Lower lobe of right lung (tissue), 2 donors: ENCODE results near the gene CD79A. TPM values are rescaled to one million over a fixed set of nuclear protein-coding genes. Genes with fewer than 3 reads are reported as not detected.

Source experiments
- ATAC-seq, 2 donors: fragments of 200-7000 bp; cut with Tn5 transposase; one replicate each; pipeline ENCODE4 v1.9.1; 2020 to 2022; ENCODE audit warnings: mild to moderate bottlenecking in 2 of 2, moderate library complexity in 2 of 2
- DNase-seq: peaks from one replicate; pipeline ENCODE4 v3.0.0-alpha.2; 2020
- H3K27ac ChIP-seq: fragments of 200-600 bp; one replicate; pipeline ENCODE4 v1.8.0; 2022
- H3K27me3 ChIP-seq: fragments of 200-600 bp; one replicate; pipeline ENCODE4 v1.8.0; 2022; ENCODE audit warnings: low read depth
- H3K36me3 ChIP-seq: fragments of 200-600 bp; one replicate; pipeline ENCODE4 v1.8.0; 2022; ENCODE audit warnings: mild to moderate bottlenecking
- H3K4me1 ChIP-seq: fragments of 200-600 bp; one replicate; pipeline ENCODE4 v1.8.0; 2022
- H3K4me3 ChIP-seq: fragments of 200-600 bp; one replicate; pipeline ENCODE4 v1.8.0; 2022; ENCODE audit warnings: mild to moderate bottlenecking
- H3K9me3 ChIP-seq: fragments of 200-600 bp; one replicate; pipeline ENCODE4 v1.8.0; 2022
- intact Hi-C: fragments of 100-400 bp; cut with DNase I; formaldehyde crosslinking; loops from one replicate; pipeline ENCODE4 v1.11.0; 2022
- total RNA-seq: library from RNA; stranded (reverse); fragmentation: NEBNext Ultra II Directional; extraction: Animal tissue kit (Norgen Biotek cat#: 25700); gene quantifications from one replicate; pipeline ENCODE4 v1.2.1, GENCODE V29; 2021
- TF ChIP-seq, protein P1 (sequence below): fragments of 200-600 bp; IDR thresholded peaks from one replicate; pipeline ENCODE4 v1.8.0; 2022; ENCODE audit warnings: antibody characterized with exemption, mild to moderate bottlenecking
- donor health status: DM: no; HTN: yes; CAD: no; lungs with severe emphysema.

The CD79A gene
- total RNA-seq, 1 donor from 2014 or later, result 1.2 TPM

DNA sequence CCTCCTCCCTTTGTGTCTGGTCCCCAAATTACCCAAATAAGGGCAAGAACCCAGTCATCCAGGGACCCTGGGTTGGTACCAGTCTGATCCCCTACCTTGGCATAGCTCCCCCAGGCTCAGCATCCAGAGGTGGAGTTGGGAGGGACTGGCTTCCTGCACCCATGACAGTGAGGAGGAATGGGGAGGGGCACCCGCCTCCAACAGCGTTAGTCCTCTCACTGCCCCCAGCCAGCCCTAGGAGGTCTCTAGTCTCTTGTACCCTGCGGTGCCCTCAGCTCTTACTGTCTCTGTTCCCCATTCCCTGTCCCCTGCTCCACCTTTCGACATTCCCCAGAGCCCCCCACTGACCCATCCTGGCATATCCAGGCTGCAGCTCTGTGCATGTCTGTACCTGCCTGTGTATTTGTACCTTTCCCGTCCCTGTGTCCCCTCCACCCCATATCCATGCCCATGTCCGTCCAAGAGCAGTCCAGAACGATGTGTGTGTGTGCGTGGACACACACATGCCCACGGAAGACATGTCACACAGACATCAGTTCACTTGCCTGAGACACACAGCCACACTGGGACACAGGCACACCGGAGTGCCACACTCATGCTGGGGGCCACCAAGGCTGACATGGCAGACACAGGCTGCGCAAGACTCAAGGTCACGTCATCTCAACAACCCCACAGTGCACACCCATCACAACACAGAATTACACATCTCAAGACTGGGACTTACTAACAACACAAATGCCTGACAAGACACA is 33.3 kb downstream of the CD79A start:
- no peak overlapping the region for H3K4me3 ChIP-seq
- no peak overlapping the region for H3K27ac ChIP-seq
- DNase-seq (no peak), ATAC-seq (no peak)
- peaks cover 5% of the 10 kb centered on the region for H3K4me1 ChIP-seq
- TF ChIP-seq, protein P1, sequence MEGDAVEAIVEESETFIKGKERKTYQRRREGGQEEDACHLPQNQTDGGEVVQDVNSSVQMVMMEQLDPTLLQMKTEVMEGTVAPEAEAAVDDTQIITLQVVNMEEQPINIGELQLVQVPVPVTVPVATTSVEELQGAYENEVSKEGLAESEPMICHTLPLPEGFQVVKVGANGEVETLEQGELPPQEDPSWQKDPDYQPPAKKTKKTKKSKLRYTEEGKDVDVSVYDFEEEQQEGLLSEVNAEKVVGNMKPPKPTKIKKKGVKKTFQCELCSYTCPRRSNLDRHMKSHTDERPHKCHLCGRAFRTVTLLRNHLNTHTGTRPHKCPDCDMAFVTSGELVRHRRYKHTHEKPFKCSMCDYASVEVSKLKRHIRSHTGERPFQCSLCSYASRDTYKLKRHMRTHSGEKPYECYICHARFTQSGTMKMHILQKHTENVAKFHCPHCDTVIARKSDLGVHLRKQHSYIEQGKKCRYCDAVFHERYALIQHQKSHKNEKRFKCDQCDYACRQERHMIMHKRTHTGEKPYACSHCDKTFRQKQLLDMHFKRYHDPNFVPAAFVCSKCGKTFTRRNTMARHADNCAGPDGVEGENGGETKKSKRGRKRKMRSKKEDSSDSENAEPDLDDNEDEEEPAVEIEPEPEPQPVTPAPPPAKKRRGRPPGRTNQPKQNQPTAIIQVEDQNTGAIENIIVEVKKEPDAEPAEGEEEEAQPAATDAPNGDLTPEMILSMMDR, result no peak
- H3K27me3 ChIP-seq, result peaks cover 25% of the 10 kb centered on the region
- peaks cover 22% of the 10 kb centered on the region for H3K36me3 ChIP-seq
- H3K9me3 ChIP-seq, result no peaks in the 10 kb centered on the region
- intact Hi-C loops, result no loop called here

DNA sequence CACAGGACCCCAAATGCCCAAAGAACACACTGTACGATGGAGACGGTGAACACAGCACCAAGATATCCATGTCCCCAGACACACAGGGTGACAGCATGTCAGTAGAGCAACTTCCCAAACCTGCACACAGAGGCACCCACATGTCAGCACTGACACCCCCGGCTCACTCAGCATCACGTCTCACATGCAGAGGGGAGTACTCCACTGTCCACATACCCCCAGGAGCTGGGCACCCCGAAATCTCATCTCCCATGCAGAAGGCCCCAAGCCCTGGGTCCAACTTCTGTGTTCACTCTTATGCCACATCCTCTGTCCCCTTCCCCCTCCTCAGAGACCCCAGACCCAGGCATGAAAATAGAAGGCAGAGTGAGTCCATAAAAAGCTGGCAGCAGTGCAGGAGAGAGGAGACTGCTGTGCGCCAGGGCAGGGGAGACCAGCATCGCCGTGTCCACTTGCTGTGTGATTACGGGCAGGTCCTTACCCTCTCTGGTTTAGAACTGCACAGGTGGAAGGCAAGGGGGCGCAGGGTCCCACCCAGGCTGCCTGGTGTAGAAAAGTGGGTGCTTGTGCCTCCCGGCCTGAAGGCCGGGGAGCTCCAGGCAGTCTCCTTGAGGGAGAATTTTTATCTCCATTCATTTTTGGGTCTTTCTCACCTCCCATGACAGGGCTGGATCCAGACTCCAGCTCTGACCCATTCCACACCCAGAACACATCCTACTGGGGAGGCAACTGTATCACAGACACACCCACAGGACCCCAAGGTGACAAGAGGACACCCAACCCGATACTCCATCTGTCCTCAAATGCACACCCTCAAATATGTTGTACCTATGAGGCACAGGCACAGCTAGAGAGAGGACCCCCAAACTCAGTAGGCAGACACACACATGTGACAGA is 34.2 kb downstream of the CD79A start:
- H3K4me1 ChIP-seq, result no peaks in the 10 kb centered on the region
- peaks cover 33% of the 10 kb centered on the region for H3K27me3 ChIP-seq
- no peaks in the 10 kb centered on the region for H3K9me3 ChIP-seq
- intact Hi-C loops, result no loop called here
- DNase-seq (no peak), ATAC-seq (no peak)
- no peak overlapping the region for H3K4me3 ChIP-seq
- peaks cover 13% of the 10 kb centered on the region for H3K36me3 ChIP-seq
- TF ChIP-seq, protein P1, result no peak
- no peak overlapping the region for H3K27ac ChIP-seq

DNA sequence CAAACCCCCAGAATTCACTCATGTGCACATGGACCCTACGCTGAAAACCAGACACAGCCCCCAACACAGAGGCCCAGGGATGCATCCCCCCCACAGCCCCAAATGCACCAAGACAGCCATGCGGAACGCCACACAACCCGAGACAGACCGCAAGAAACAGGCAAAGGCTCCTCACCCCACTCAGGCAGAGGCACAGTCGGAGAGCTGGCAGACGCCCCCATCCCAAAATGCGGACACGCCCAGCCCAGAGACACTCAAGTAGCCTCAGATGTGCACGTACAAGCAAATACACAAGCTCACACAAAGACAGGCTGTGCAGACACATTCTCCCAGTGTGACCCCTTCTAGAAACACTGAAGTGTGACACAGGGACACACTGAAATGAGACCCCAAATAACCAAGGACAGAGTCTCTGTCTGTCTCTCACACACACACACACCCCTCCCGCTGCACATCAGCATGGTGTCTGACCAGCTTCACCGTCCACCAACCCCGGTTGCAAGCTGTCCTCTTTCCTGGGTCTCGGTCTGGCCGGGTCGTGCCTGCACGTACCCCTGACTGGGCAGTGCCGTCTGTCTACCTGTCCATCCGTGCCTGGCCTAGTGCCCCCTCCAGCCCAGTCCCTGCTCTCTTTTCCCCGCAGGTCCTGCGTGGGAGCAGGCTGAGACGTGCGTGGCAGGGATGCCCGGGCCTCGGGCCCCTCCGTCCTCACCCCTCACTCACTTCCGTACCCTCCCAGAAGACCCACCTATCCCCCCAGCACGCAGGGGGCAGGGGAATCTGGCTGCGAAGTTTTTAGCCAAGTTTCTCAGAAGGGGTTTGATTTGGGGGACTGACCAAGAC is 35.0 kb downstream of the CD79A start:
- ATAC-seq (no peak), DNase-seq (no peak)
- Histone ChIP-seq H3K4me1 (no peaks in the 10 kb centered on the region), H3K27me3 (peaks cover 41% of the 10 kb centered on the region), H3K36me3 (peaks cover 5% of the 10 kb centered on the region), H3K4me3 (no peak overlapping the region), H3K9me3 (no peaks in the 10 kb centered on the region), H3K27ac (no peak overlapping the region)
- intact Hi-C loops, result no loop called here
- TF ChIP-seq, protein P1, result no peak

DNA sequence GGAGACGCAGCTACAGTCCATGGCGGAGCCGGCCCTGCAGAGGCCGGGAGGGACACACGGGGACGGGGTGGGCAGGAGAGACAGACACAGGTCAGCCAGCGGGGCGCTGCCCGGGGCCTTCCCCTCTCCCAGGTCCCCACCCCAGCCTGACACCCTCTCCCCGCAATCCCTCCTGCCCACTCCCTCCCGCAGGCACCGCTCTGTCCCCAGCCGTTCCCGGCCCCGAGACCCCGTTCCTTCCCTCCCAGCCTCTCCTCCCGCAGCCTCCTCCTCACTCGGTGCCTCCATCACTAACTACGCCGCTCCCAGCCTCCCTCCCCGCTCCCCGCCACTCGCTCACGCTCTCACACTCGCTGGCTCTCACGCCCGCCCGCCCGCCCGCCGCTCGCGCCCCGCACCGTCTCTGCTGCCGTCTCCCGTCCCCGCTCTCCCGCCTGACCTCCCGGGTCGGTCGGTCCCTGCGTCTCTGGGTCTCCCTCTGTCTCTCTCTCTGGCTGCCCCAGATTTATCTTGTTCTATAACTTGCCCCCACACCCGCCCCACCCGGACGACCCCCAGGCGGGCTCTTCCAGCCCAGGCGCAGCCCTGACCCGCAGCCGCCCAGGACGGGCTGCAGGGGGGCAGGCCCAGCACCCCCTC is 35.9 kb downstream of the CD79A start:
- H3K27ac ChIP-seq, result no peak overlapping the region
- no peak overlapping the region for H3K4me3 ChIP-seq
- TF ChIP-seq, protein P1, result no peak
- no peaks in the 10 kb centered on the region for H3K4me1 ChIP-seq
- peaks cover 50% of the 10 kb centered on the region for H3K27me3 ChIP-seq
- ATAC-seq, result peak; percentile 11 to 22
- H3K9me3 ChIP-seq, result no peaks in the 10 kb centered on the region
- intact Hi-C loops, result no loop called here
- DNase-seq, result no peak
- no peaks in the 10 kb centered on the region for H3K36me3 ChIP-seq
